GM12873 (cell line): Measurements from ENCODE around the gene OTULIN.

Experiments
- TF ChIP-seq, protein P1 (sequence below): IDR thresholded peaks from 2 replicates; pipeline ENCODE4 v1.5.1; 2012; ENCODE audit warnings: low read depth, mild to moderate bottlenecking, moderate library complexity, low read length, control low read depth; ENCODE audit not compliant: insufficient read depth; ENCODE audit errors: missing control alignments

The OTULIN gene

DNA sequence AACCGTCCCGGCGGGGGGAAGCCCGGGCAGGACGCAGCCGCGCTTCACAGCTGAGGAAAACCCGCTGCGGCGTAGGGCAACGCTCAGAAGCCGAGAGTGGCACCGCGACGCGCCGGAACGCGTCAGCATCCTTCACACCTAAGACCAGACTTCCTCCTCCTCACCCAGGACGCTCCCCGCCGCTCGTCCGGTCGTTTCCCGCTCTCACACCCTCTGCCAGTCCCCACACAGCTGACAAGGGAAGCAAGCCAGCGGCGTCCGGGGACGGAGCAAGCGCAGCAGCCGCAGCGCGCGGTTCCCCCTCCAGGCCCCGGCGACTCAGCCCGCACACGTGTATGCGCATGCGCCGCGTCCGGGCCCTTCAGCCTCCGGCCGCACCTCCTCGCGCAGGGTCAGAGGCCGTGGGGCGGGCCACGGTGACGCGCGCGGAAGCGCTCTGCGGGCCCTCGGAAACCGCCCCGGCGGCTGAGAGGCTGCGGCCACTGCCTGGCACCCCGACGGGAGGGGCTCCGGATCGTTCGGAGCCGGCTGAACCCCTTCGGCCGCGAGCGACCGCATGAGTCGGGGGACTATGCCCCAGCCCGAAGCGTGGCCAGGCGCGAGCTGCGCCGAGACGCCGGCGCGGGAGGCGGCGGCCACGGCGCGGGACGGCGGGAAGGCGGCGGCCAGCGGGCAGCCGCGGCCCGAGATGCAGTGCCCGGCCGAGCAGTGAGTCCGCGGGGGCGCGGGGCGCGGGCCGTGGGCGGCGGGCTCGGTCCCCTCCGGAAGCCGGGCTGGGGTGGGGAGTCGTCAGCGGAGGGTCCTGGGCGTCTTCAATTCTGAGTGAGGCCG, at the start of gene OTULIN:
TSS of gene OTULIN (plus strand) at position 449 of the 831 bp plus-strand sequence. CDS start at position 557, 108 bp downstream.
- TF ChIP-seq, protein P1, sequence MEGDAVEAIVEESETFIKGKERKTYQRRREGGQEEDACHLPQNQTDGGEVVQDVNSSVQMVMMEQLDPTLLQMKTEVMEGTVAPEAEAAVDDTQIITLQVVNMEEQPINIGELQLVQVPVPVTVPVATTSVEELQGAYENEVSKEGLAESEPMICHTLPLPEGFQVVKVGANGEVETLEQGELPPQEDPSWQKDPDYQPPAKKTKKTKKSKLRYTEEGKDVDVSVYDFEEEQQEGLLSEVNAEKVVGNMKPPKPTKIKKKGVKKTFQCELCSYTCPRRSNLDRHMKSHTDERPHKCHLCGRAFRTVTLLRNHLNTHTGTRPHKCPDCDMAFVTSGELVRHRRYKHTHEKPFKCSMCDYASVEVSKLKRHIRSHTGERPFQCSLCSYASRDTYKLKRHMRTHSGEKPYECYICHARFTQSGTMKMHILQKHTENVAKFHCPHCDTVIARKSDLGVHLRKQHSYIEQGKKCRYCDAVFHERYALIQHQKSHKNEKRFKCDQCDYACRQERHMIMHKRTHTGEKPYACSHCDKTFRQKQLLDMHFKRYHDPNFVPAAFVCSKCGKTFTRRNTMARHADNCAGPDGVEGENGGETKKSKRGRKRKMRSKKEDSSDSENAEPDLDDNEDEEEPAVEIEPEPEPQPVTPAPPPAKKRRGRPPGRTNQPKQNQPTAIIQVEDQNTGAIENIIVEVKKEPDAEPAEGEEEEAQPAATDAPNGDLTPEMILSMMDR: no peak

DNA sequence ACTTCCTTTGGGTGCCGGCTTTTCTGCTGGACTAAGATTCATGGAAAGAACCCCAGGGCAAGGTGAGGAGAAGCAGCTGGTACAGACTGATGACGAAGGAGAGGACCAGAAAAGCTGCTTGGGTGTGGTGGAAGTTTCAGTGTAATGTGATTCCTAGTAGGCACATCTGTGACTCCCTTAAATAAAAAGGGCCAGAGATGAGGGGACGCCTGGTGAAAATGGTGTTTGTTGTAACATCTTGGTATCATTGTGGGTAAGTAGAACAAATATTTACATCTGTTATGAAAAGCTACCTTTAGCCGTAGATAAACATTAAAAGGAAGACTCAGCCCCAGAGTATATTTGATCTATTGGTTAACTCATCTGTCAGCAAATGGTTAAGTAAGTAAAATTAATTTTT, 49.2 kb upstream of the OTULIN start:
- TF ChIP-seq, protein P1: no peak

DNA sequence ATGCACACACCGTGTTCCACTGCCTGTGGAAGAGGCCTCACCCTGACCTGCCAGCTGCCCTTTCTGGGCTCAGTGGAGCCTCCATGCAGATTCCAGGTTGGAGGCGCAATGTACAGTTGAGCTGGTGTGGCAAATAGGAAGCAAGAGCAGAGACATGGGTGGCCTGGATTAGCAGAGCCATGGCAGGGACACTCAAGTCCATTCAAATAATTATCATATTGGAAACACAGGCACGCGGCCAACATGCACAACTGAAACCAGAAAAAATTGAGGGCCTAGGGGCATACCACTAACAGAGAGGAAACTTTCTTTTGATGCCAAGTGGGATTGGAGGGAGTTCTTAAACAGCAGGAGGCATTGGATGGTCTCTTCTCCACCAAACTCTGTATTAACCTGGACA, 47.1 kb upstream of the OTULIN start:
- TF ChIP-seq, protein P1: no peak

DNA sequence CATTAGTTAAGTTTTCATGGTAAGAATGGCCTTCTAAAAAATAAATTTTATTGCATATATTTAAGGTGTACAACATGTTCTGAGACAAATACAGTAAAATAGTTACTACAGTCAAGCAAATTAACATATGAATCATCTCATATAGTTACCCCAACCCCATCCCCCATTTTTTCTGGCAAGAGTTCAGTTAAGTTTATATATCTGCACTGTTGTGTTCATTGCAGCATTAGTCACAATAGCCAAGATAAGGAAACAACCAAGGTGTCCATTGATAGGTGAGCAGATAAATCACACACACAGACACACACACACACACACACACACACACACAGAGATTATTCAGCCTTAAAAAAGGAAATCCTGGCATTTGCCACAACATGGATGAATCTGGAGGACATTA, 37.2 kb upstream of the OTULIN start:
- TF ChIP-seq, protein P1: no peak

DNA sequence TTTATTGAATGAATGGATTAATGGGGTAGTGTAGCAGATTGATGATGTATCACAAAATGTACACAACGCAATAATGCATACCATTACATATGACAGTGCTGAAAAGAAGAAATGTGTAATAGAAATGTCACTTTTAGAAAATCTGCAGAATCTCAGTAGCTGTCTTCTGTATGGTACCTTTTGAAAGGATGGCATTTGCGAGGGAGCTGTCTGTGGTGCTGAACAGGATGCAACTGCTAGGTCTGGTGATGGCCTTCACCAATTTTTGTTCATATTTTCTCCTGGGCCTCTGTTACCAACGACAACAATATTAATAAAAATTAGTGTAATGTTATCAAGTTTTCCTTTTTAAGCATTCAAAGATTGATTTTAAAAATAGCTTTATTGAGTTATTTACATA, 36.2 kb upstream of the OTULIN start:
- TF ChIP-seq, protein P1: no peak

DNA sequence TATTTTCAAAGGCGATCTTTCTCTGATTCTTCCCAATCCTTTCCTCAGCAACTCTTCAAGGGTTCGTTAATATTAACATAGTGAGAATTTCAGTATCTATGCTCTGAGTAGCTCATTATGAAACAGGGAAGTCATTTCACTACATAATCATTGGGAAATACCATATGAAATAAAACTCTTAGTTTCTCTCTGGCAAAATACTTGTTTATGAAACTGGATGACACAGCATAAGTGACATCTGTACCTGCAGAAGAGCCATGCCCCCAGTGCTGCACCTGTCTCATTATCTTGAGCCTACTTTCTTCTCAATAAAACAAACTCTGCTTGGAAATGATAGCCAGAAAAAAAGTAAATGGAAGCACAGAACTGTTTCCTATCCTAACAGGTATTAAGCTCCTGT, 33.8 kb upstream of the OTULIN start:
- TF ChIP-seq, protein P1: no peak

DNA sequence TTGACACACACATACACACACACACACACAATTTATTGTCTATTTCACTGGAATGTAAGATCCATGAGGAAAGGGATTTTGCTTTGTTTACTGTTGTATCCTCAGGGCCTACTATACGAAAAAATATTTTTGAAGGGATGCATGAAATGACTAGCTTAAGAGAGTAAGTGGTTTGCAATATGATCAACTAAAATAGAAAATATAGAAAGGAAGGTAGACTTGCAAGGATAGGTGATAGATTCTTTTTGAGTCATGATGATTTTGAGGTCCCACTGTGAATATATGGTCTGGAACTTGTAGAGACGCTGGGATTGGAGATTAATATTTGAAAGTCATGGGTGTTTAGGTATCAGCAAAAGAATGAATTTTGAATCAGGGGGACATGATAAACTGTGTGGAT, 28.9 kb upstream of the OTULIN start:
- TF ChIP-seq, protein P1: no peak
